Measurements from ENCODE around the gene ADCY7. TPM values are rescaled to one million over a fixed set of nuclear protein-coding genes. Genes with fewer than 3 reads are reported as not detected.

The ADCY7 gene
- total and polyA plus RNA-seq, 2 donors from 2014 or later: 0.86 to 40.5 TPM

DNA sequence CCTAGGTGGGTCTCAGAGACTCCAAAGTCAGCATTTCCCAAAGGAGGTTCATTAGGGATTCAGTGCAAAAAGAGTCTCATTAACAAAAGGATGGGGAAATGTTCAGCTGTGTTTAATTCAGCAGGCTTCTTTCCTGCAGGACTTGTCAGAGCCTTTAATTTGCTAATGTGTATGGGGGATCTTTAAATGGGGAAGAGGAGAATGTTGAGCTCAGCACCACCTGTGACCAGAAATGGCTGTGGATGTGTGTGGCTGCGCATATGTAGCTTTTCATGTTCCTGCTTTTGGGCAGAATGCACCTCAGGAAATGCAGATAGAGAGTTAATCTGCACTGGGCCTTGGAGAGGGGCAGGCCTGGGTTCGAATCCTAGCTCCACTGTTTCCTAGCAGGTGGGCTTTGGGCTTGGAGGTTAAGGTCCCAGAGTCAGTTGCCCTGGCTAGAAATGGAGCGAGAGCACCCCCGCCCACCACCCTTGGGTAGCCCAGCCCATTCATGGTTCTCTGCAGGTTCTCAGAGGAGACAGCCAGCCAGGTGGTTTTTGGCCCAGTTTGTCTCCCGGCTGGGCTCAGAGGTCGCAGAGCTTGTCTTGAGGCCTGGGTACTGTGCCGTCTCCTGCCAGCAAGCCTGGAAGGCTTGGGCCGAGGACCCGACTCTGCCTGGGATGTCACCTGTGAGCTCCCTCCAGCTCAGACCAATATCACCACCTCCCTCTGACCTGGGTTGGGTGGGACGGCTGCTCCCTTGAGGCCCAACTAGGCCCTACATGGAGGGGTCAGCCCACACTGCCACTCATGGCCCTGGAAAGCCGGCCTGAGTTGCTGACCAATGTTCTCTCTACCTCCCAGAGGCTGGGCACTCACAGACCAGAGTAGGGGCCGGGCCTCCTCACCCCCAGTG lies 9.3 kb downstream of the ADCY7 start:
- intact Hi-C loops (cut with DNase I): no loop called here
- FAIRE-seq: no peak
- Histone ChIP-seq H3K4me1 (ENCODE audit: control insufficient read depth in 2 of 3, insufficient read depth in 2 of 3, low read depth in 1 of 3, low read length in 3 of 3) (peaks cover 0 to 2% (median 0%) of the 10 kb centered on the region in 3 donors), H3K4me3 (ENCODE audit: low read length in 3 of 3) (no peak overlapping the region), H3K27ac (ENCODE audit: low read depth in 2 of 2, low read length in 2 of 2) (no peak overlapping the region), H3K27me3 (ENCODE audit: control insufficient read depth, insufficient read depth, low read length) (no peaks in the 10 kb centered on the region), H3K9me3 (ENCODE audit: control insufficient read depth in 2 of 3, insufficient read depth in 1 of 3, low read length in 3 of 3) (no peaks in the 10 kb centered on the region), H3K36me3 (ENCODE audit: control insufficient read depth in 2 of 3, insufficient read depth in 3 of 3, low read length in 3 of 3) (no peaks in the 10 kb centered on the region), H3K9ac (ENCODE audit: low read length in 3 of 3) (no peak overlapping the region)
- peak in 1 of 5 donors; percentile 56 for DNase-seq
- TF ChIP-seq, protein P1, sequence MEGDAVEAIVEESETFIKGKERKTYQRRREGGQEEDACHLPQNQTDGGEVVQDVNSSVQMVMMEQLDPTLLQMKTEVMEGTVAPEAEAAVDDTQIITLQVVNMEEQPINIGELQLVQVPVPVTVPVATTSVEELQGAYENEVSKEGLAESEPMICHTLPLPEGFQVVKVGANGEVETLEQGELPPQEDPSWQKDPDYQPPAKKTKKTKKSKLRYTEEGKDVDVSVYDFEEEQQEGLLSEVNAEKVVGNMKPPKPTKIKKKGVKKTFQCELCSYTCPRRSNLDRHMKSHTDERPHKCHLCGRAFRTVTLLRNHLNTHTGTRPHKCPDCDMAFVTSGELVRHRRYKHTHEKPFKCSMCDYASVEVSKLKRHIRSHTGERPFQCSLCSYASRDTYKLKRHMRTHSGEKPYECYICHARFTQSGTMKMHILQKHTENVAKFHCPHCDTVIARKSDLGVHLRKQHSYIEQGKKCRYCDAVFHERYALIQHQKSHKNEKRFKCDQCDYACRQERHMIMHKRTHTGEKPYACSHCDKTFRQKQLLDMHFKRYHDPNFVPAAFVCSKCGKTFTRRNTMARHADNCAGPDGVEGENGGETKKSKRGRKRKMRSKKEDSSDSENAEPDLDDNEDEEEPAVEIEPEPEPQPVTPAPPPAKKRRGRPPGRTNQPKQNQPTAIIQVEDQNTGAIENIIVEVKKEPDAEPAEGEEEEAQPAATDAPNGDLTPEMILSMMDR (IDR thresholded peaks at IDR 0.05; ENCODE audit: borderline replicate concordance, extremely low read depth, insufficient read depth): no peak

DNA sequence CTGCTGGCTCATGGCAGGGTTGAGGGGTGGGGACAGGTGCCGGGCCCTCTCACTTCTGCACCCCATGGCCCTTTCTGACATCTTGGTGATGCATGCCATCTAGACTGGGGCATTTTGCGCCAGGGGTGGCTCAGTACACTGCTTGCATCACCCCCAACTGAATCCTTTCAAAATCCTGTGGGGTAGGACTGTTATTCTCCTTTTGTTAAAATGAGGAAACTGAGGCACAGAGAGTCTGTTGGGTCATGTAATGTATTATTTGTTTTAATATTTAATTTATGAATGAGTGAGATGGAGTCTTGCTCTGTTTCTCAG lies 9.9 kb downstream of the ADCY7 start:
- H3K36me3 ChIP-seq (ENCODE audit: control insufficient read depth in 2 of 3, insufficient read depth in 3 of 3, low read length in 3 of 3): no peaks in the 10 kb centered on the region
- no peaks in the 10 kb centered on the region for H3K9me3 ChIP-seq (ENCODE audit: control insufficient read depth in 2 of 3, insufficient read depth in 1 of 3, low read length in 3 of 3)
- H3K4me3 ChIP-seq (ENCODE audit: low read length in 3 of 3): no peak overlapping the region
- intact Hi-C loops (cut with DNase I): no loop called here
- H3K27ac ChIP-seq (ENCODE audit: low read depth in 2 of 2, low read length in 2 of 2): no peak overlapping the region
- no peaks in the 10 kb centered on the region for H3K27me3 ChIP-seq (ENCODE audit: control insufficient read depth, insufficient read depth, low read length)
- TF ChIP-seq, protein P1 (IDR thresholded peaks at IDR 0.05; ENCODE audit: borderline replicate concordance, extremely low read depth, insufficient read depth): no peak
- H3K9ac ChIP-seq (ENCODE audit: low read length in 3 of 3): no peak overlapping the region
- no peak for FAIRE-seq
- peaks cover 0 to 2% (median 0%) of the 10 kb centered on the region in 3 donors for H3K4me1 ChIP-seq (ENCODE audit: control insufficient read depth in 2 of 3, insufficient read depth in 2 of 3, low read depth in 1 of 3, low read length in 3 of 3)
- no peak for DNase-seq

DNA sequence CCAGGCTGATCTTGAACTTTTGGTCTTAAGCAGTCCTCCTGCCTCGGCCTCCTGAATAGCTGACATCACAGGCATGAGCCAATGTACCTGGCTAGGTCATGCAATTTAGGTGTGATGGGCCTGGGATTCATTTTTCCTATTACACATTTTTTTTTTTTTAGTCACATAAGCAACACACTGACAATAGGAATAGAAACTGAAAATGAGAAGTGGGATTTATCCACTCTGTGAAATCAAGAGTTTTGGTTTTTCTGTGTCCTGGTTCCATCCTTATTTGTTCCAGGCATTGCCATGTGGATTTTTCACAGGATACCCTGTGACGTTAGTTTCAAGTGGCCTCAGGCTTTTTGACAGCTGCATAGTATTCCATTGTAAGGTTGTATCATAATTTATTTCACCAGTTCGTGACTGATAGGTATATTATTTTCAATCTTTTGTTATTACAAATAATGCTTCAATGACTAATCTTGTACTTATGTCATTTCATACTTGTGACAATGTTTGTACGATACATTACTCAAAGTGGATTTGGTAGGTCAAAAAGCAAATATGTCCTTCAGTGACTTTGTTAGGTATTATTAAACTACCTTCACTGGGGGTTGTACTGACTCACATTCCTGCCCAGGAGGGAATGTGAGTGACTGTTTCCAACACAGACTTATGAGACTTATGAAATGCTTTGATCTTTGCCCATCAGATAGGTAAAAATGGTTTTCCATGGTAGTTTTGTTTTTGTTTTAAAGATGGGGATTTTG lies 10.6 kb downstream of the ADCY7 start:
- DNase-seq (peak in 1 of 5 donors; percentile 10), FAIRE-seq (no peak)
- H3K36me3 ChIP-seq (ENCODE audit: control insufficient read depth in 2 of 3, insufficient read depth in 3 of 3, low read length in 3 of 3): no peaks in the 10 kb centered on the region
- H3K4me1 ChIP-seq (ENCODE audit: control insufficient read depth in 2 of 3, insufficient read depth in 2 of 3, low read depth in 1 of 3, low read length in 3 of 3): peaks cover 0 to 2% (median 0%) of the 10 kb centered on the region in 3 donors
- no peaks in the 10 kb centered on the region for H3K9me3 ChIP-seq (ENCODE audit: control insufficient read depth in 2 of 3, insufficient read depth in 1 of 3, low read length in 3 of 3)
- H3K9ac ChIP-seq (ENCODE audit: low read length in 3 of 3): no peak overlapping the region
- intact Hi-C loops (cut with DNase I): no loop called here
- TF ChIP-seq, protein P1 (IDR thresholded peaks at IDR 0.05; ENCODE audit: borderline replicate concordance, extremely low read depth, insufficient read depth): no peak
- no peak overlapping the region for H3K4me3 ChIP-seq (ENCODE audit: low read length in 3 of 3)
- no peaks in the 10 kb centered on the region for H3K27me3 ChIP-seq (ENCODE audit: control insufficient read depth, insufficient read depth, low read length)
- H3K27ac ChIP-seq (ENCODE audit: low read depth in 2 of 2, low read length in 2 of 2): no peak overlapping the region

All from kidney (tissue), 14 donors.